WTC11 (cell line): ENCODE measurements around the gene UBL5.

Source experiments
- FOXJ3 ChIP-seq: sonication (generic); formaldehyde crosslinking; IDR thresholded peaks from 2 replicates; pipeline ENCODE4 v1.9.0; 2021; ENCODE audit warnings: missing genetic modification reagents, mild to moderate bottlenecking, borderline replicate concordance
- TEAD4 ChIP-seq: sonication (generic); formaldehyde crosslinking; IDR thresholded peaks from 2 replicates; pipeline ENCODE4 v1.8.0; 2022; ENCODE audit warnings: mild to moderate bottlenecking, missing genetic modification reagents
- TF ChIP-seq, protein P1 (sequence below): sonication (generic); formaldehyde crosslinking; IDR thresholded peaks from 2 replicates; pipeline ENCODE4 v1.8.0; 2022; ENCODE audit warnings: mild to moderate bottlenecking, missing genetic modification reagents

DNA sequence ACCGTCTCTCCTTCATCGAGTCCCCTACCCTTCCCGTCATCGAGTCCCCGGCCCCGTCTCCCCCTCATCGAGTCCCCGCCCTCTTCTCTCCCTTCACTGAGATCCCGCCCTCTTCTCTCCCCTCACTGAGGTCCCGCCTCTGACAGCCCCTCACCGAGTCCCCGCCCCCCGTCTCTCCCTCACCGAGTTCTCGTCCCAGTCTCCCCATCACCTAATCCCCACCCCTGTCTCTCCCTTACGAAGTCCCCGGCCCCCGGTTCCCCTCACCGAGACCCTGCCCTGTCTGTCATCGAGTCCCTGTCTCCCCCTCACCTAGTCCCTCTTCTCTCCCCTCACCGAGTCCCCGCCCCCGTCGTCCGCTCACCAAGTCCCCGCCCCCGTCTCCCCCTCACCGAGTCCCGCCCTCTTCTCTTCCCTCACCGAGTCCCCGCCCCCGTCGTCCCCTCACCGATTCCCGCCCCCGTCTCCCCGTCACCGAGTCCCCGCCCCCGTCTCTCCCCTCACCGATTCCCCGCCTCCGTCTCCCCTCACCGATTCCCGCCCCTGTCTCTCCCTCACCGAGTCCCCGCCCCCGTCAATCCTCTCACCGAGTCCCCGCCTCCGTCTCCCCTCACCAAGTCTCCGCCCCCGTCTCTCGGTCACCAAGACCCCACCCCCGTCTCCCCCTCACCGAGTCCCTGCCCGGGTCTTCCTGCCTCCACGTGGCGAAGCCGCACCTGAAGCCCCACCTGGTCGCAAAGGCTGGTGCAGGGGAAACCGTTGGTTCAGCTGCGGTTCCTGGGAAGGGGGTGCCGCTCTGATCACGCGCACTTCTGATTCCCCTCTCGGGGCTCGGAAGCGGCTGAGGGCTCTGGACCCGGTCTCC, 35.3 kb upstream of the UBL5 start:
- TF ChIP-seq, protein P1, sequence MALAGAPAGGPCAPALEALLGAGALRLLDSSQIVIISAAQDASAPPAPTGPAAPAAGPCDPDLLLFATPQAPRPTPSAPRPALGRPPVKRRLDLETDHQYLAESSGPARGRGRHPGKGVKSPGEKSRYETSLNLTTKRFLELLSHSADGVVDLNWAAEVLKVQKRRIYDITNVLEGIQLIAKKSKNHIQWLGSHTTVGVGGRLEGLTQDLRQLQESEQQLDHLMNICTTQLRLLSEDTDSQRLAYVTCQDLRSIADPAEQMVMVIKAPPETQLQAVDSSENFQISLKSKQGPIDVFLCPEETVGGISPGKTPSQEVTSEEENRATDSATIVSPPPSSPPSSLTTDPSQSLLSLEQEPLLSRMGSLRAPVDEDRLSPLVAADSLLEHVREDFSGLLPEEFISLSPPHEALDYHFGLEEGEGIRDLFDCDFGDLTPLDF (CRISPR knock-in tag): no peak
- TF ChIP-seq TEAD4 (CRISPR knock-in tag) (no peak), FOXJ3 (no peak)
